ENCODE data around the gene PEX11A. TPM values are rescaled to one million over a fixed set of nuclear protein-coding genes. Genes with fewer than 3 reads are reported as not detected.

PEX11A gene, protein sequence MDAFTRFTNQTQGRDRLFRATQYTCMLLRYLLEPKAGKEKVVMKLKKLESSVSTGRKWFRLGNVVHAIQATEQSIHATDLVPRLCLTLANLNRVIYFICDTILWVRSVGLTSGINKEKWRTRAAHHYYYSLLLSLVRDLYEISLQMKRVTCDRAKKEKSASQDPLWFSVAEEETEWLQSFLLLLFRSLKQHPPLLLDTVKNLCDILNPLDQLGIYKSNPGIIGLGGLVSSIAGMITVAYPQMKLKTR
- total RNA-seq (2022; extraction: Qiagen RNA extraction), result 5.9 to 7.4 TPM (median 7.0 TPM) in 5 replicates

DNA sequence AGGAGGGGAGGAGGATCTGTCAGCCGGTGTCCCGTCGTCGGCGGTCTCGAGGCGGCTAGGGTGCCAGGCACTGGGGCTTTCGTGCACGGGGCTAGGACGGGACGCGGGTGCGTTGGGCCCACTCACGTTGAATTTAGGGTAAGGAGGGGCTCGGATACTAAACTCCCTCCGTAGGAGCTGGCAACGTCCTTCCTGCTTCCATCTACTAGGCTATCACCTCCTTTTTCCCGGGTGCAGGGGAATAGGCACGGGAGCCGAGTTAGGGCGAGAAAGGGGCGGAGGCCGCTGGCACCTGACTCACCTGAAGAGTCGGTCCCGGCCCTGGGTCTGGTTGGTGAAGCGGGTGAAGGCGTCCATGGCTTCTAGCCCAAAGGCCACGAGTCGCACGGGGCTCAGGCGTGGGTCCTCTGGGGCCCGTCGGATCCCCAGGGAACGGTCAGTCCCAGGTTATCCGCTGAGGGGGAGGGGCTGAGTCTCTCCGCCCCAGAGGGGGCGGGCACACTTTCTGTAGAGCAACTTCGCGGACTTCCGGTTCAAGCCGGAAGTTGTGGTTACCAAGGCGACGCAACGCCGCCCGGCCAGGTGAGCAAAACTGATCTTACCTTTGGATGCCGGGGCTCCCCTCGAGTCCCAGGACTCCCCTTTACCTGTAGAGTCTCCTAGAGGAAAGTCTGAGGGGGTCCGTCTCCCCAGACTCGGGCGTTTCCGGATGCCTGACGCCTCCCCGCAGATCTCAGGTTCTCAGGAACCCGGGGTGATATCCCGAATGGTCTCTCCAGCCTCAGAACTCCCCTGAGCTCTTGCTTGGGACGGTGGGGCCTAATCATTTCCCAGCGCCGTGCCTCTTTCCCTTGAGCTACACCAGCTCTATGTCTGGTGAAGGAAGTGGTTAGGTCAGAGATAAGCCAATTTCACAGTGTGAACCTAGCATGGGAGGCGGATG lies at the start of gene PEX11A, which contains the start of gene WDR93:
Gene PEX11A, minus strand, starts transcription at position 479 of the 943 bp plus-strand sequence. Its CDS starts 122 bp downstream, at position 357.
Gene WDR93, plus strand, starts transcription at position 536 of the 943 bp plus-strand sequence. CDS start 10,936 bp downstream, outside the sequence.

DNA sequence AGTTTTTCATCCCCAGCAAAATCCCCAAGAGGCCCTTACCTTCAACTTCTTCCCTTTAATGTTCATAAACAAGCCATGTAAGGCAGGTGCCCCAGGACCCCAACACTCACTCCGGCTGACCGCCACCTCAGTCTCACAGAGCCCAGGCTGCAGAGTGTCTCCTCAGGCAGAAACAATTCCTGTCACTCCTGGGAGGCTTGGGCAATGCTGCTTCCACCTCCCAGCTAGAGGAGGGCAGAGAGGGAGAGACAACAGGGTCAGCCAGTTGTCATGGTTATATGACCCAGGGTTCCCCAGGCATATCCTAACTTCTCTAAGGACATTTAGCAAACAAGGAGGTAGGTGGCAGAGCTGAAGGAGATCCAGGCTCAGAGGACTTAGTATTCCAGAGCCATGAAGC lies 11.3 kb downstream of the PEX11A start, which contains the start of gene PLIN1:
Gene PLIN1, minus strand, starts transcription at position 156 of the 400 bp plus-strand sequence. CDS start 1,878 bp downstream, outside the sequence.

DNA sequence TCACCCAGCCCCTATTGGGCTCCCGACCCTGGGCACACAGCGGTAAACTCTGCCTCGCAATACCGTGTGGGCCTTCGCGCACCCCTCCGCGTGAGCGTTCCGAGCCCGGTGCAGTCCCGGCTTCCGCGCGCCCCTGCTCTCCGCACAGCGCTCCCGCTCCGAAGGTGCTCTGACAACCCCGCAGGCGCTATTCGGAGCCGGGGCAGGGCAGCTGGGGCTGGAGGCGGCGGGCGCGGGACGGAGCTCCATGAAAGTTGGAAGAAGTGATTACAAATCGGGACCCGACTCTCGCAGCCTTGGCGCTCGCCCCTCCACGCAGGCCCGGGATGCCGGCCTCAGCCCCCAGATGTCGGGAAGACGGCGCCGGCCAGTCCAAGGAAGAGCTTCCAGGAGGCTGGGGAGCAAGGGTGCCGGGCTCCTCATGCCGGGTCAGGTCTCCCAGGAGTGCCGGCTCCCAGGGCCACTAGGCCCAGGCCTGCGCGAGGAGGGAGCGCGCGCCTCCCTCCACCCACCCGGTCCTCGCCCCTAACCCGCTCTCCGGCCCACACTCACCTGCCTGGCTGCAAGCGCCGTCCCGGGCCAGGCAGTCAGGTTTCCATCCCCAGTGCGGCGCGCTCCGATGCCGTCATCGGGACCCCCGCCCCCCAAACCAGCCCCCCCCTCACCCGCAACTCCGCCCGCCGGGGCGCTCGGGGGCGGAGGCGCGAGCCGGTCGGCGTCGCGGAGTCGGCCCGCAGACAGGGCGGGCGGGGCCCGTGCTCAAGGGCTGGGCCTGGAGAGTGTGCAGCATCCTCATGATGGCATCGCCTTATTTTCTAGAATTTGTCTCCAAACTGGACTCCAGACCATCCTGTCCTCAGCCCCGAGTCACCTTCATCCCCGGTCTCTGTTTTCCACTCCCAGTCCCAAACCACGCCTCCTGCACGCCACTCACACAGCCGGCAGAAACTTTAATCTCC lies 35.4 kb downstream of the PEX11A start, which contains the start of gene KIF7:
Gene KIF7, minus strand, starts transcription at position 621 of the 959 bp plus-strand sequence. CDS start 2,537 bp downstream, outside the sequence.

Other genes starting within 250 kb of the PEX11A start
- 37.1 to 45.3 TPM (median 39.8 TPM) in 5 replicates for gene RHCG, start 194.2 kb downstream of the PEX11A start, total RNA-seq (2022; extraction: Qiagen RNA extraction)
- 11.1 to 14.7 TPM (median 13.5 TPM) in 5 replicates for gene TICRR, start 115.3 kb downstream of the PEX11A start, total RNA-seq (2022; extraction: Qiagen RNA extraction)
- gene KIF7, start 35.3 kb downstream of the PEX11A start, total RNA-seq (2022; extraction: Qiagen RNA extraction), result 3.5 to 5.1 TPM (median 4.4 TPM) in 5 replicates
- 0.06 to 0.25 TPM (median 0.08 TPM) in 5 replicates for gene PLIN1, start 11.4 kb downstream of the PEX11A start, total RNA-seq (2022; extraction: Qiagen RNA extraction)
- gene WDR93, start 57 bp upstream of the PEX11A start, total RNA-seq (2022; extraction: Qiagen RNA extraction), result 0.11 to 0.23 TPM (median 0.14 TPM) in 5 replicates
- gene MESP1, start 60.5 kb upstream of the PEX11A start, total RNA-seq (2022; extraction: Qiagen RNA extraction), result 1.7 to 8.5 TPM (median 8.0 TPM) in 5 replicates
- gene MESP2, start 85.6 kb upstream of the PEX11A start, total RNA-seq (2022; extraction: Qiagen RNA extraction), result 0.10 to 0.81 TPM (median 0.47 TPM) in 5 replicates
- 37.6 to 48.1 TPM (median 44.0 TPM) in 5 replicates for gene ANPEP, start 124.1 kb upstream of the PEX11A start, total RNA-seq (2022; extraction: Qiagen RNA extraction)
- 34.8 to 82.2 TPM (median 38.8 TPM) in 5 replicates for gene AP3S2, start 203.2 kb upstream of the PEX11A start, total RNA-seq (2022; extraction: Qiagen RNA extraction)
- gene ARPIN, start 222.2 kb upstream of the PEX11A start, total RNA-seq (2022; extraction: Qiagen RNA extraction), result 10.3 to 13.7 TPM (median 12.1 TPM) in 5 replicates